Left renal pelvis (tissue), 4 donors: ENCODE results near the gene OAS2. TPM values are rescaled to one million over a fixed set of nuclear protein-coding genes. Genes with fewer than 3 reads are reported as not detected.

Experiments
- DNase-seq, 4 donors: peaks; one replicate each; pipeline ENCODE4 v3.0.0-alpha.2; 2013; ENCODE audit warnings: low read depth in 4 of 4, low spot score in 3 of 4
- polyA plus RNA-seq, 4 donors: library from polyadenylated mRNA; unstranded; fragments of 120-200 nt; gene quantifications; one replicate each; pipeline ENCODE4 v1.2.1, GENCODE V29; 2013; ENCODE audit not compliant: insufficient read length in 4 of 4

OAS2 gene, protein sequence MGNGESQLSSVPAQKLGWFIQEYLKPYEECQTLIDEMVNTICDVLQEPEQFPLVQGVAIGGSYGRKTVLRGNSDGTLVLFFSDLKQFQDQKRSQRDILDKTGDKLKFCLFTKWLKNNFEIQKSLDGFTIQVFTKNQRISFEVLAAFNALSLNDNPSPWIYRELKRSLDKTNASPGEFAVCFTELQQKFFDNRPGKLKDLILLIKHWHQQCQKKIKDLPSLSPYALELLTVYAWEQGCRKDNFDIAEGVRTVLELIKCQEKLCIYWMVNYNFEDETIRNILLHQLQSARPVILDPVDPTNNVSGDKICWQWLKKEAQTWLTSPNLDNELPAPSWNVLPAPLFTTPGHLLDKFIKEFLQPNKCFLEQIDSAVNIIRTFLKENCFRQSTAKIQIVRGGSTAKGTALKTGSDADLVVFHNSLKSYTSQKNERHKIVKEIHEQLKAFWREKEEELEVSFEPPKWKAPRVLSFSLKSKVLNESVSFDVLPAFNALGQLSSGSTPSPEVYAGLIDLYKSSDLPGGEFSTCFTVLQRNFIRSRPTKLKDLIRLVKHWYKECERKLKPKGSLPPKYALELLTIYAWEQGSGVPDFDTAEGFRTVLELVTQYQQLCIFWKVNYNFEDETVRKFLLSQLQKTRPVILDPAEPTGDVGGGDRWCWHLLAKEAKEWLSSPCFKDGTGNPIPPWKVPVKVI
- 1 to 10 TPM; 5.6 to 8.0 (median 6.8) TPM for polyA plus RNA-seq

DNA sequence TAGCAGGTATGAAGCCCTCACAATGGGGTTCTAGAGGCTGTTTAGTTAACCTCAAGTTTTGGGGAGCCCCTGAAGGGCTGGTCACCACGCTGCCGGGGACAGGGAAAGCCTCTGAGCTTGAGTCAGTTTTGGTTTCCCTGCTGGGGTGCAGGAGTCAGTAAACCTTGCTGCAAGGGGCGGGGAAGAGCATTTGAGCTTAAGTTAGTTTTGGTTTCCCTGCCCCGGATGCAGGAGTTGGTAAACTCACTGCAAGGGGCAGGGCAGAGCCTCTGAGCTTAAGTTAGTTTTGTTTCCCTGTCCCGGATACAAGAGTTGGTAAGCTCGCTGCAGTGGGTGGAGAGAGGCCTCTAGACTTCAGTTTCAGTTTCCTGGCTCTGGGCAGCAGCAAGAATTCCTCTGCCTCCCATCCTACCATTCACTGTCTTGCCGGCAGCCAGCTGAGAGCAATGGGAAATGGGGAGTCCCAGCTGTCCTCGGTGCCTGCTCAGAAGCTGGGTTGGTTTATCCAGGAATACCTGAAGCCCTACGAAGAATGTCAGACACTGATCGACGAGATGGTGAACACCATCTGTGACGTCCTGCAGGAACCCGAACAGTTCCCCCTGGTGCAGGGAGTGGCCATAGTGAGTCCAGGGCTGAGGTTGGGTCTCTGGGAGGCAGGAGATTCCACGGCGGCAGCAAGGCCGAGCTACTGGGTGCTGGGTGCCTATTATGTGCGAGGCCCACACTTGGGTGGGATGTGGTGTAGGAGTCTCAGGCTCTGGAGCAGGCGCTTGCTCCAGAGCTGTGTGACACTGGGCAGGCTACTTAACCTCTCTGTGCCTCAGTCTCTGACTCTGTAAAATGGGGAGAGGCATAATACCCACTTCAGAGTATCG lies at the start of gene OAS2:
TSS of gene OAS2 (plus strand) at position 357 of the 878 bp plus-strand sequence. CDS start at position 447, 90 bp downstream.
- DNase-seq: no peak

- DNase-seq: no peak
These were observed 49.3 kb upstream of the OAS2 start for GRCh38 chr12:112928978-112929377.

GRCh38 chr12:112929715-112930114 lies 48.6 kb upstream of the OAS2 start:
- no peak for DNase-seq

- DNase-seq: no peak
These were observed 48.0 kb upstream of the OAS2 start for GRCh38 chr12:112930350-112930749.

DNA sequence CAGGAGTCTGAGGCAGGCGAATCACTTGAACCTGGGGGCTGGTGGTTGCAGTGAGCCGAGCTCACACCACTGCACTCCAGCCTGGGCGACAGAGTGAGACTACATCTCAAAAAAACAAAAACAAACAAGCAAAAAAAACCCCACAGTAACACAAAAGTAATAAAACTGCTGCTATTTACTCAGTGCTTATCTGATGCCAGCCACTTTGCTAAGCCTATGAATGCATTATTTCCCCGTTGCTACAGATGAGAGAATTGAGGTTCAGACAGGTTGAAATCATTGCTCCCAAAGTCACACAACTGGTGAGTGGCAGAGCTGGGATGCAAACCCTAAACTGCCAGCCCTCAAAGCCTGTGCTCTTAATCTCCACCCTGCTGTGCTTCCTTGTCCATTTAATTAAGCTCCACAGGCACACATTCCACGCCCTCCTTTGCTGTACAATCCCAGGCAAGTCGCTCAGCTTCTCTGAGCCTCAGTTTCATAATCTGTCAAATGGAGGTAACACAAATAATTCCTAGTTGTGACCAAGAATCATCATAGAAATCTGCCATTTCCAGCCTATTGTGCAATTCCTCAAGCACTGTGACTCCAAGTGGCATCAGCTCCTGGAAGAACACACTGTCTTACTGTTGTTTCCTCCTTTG lies 45.7 kb upstream of the OAS2 start:
- no peak for DNase-seq

- no peak for DNase-seq
These were observed 45.2 kb upstream of the OAS2 start for GRCh38 chr12:112933129-112933505.

- no peak for DNase-seq
These were observed 42.1 kb upstream of the OAS2 start for GRCh38 chr12:112936264-112936663.

DNA sequence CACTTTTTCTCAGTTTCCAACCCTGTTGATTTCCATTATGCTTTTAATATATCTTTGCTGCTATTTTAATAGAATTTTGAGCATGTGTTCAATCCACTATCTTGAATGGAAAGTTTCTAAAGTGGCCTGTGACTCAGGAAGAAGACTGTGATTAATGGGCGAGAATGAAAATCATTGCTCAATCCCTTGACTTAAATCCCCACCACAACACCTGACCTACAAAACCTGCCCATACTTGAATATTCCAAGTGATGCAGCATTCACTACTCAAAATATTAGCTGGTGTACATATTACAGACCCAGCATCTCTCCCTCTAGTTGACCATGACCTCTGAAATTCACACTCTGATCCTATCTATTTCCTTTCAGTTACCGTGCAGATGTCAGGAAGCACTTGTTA lies 41.4 kb upstream of the OAS2 start:
- DNase-seq: no peak

DNA sequence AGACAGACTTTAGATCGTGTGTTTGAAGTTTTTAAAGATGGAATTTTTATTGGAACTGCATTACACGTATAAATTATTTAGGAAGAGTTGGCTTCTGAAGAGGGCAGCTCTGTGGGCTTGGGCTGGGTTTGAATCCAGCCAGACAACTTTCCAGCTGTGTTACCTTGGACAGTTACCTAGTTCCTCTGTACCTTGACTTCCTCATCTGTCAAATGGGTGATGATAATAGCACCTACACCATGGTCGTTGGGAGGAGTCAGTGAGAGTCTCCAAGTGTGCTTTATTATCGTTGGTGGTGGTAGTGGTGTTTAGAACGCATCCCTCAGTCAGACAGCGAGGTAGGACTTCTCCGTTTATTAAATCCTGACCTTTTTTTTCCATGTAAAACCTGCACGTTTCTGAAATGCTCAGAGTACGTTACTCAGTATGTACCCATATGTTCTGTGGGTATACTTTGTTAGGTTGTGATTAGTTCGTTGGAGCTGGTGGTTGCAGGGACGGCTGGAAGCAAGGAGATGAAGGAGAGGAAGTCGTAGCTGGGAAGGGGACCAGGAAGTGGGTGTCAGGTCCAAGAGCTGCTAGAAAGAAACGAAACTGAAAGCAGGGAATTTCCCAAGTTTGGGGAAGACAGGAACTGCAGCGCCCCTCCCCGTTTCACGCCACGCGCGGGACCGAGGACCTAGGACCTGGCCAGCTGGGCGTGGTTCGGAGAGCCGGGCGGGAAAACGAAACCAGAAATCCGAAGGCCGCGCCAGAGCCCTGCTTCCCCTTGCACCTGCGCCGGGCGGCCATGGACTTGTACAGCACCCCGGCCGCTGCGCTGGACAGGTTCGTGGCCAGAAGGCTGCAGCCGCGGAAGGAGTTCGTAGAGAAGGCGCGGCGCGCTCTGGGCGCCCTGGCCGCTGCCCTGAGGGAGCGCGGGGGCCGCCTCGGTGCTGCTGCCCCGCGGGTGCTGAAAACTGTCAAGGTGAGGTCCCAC lies 40.3 kb upstream of the OAS2 start, which contains the start of gene OAS3:
TSS of gene OAS3 (plus strand) at position 734 of the 979 bp plus-strand sequence. CDS start at position 791, 57 bp downstream.
- peak; percentile 51 to 60 (median 57) for DNase-seq

- no peak for DNase-seq
These were observed 39.6 kb upstream of the OAS2 start for GRCh38 chr12:112938751-112939150.

- DNase-seq: no peak
These were observed 38.4 kb upstream of the OAS2 start for GRCh38 chr12:112939761-112940381.

DNA sequence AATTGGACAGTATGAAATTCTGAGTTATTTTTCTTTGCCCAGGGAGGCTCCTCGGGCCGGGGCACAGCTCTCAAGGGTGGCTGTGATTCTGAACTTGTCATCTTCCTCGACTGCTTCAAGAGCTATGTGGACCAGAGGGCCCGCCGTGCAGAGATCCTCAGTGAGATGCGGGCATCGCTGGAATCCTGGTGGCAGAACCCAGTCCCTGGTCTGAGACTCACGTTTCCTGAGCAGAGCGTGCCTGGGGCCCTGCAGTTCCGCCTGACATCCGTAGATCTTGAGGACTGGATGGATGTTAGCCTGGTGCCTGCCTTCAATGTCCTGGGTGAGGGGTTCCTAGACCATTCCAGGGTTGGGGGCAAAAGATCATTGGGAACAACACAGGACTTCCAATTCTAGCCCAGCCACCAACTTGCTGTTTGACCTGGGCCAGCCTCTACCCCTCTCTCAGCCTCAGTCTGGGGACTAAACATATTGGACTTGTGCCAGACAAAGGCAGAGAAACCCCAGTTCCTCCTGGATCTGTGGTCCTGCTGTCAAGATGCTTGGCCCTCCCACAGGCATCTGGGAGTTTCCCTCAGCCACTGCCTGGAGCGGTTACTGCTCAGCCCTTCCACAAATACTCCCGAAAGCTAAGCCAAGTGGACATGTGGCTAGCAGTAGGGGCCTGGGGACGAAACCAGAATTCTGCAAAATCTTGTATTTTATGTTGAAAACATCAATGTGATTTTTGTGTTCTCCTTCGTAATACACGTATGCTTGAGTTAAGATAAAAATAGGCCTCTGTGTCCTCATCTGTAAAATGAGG lies 36.6 kb upstream of the OAS2 start:
- no peak for DNase-seq

DNA sequence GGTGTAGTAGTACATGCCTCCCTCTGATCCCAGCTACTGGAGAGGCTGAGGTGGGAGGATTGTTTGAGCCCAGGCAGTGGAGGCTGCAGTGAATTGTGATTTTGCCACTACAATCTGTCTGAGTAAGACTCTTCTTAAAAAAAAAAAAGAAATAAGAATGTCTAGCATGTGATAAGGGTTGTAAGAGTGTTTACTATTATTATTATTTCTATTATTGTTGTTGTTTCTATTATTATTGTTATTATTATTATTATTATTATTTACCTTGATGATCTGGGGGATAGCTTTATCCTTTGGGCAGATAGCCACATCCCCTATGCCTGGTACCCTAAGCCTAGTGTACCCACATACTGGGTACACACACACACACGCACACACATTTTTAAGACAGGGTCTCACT lies 35.7 kb upstream of the OAS2 start:
- no peak for DNase-seq

GRCh38 chr12:112944024-112944690 lies 34.2 kb upstream of the OAS2 start:
- DNase-seq: no peak

GRCh38 chr12:112945515-112945914 lies 32.8 kb upstream of the OAS2 start:
- DNase-seq: no peak

GRCh38 chr12:112946236-112947000 lies 31.9 kb upstream of the OAS2 start:
- DNase-seq: no peak

- no peak for DNase-seq
These were observed 31.0 kb upstream of the OAS2 start for GRCh38 chr12:112947314-112947713.
